KOPT-K1 (cell line): ENCODE results near the gene GPR107.

ENCODE experiments used
- H3K27ac ChIP-seq: fragments of 200-600 bp; sonication (generic); 2 replicates; pipeline ENCODE4 v1.5.1; 2016; ENCODE audit warnings: antibody characterized with exemption, mild to moderate bottlenecking, low read depth, low read length; ENCODE audit not compliant: poor library complexity, severe bottlenecking
- H3K36me3 ChIP-seq: fragments of 200-600 bp; sonication (generic); 2 replicates; pipeline ENCODE4 v1.5.1; 2017; ENCODE audit warnings: antibody characterized with exemption, mild to moderate bottlenecking, low read length, moderate library complexity; ENCODE audit not compliant: insufficient read depth
- H3K9me3 ChIP-seq: fragments of 200-600 bp; sonication (generic); 2 replicates; pipeline ENCODE4 v1.5.1; 2017; ENCODE audit warnings: antibody characterized with exemption, low read length, mild to moderate bottlenecking; ENCODE audit not compliant: insufficient read depth, poor library complexity, severe bottlenecking

The GPR107 gene

DNA sequence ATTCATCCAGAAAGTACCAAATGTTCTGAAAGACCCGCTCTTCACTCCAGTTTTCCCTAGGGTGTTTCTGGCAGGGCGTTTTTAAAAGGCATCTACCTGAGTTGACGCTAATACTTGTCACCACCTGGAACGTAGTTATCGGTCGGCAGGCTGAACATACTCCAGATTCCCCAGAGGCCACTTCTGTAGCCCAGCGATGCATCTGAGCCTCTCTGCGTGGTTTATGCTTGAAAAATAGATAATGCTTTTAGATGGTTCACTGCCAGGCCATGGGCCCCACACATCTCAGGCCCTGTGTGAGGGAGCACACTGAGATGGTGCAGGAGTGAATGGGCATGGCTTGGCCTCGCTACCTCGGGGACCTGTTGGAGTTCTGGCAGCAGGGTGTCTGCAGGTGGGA lies 85.5 kb downstream of the GPR107 start:
- Histone ChIP-seq H3K9me3 (no peaks in the 10 kb centered on the region), H3K27ac (no peak overlapping the region), H3K36me3 (peaks cover 27% of the 10 kb centered on the region; the same call in 1 of the 2 replicates)

DNA sequence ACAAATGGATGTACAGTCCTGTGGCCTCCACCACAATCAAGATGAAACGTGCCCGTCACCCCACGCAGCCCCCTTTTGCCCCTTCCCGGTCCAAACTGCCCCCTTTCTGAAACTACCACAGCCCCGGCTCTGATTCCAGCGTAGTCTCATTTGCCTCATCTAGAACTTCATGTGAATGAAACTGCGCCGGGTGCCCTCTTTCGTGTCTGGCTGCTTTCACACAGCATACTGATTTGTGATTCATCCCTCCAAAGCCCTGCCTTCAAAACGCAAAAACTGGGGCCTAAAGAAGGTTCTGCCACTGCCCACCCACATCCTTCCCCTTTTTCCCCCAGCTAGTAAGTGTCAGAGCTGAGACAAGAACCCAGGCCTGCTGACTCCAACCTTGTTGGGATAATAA lies 87.0 kb downstream of the GPR107 start:
- Histone ChIP-seq H3K27ac (no peak overlapping the region), H3K36me3 (peaks cover 13% of the 10 kb centered on the region; the same call in 1 of the 2 replicates), H3K9me3 (no peaks in the 10 kb centered on the region)

- Histone ChIP-seq H3K36me3 (no peaks in the 10 kb centered on the region), H3K9me3 (no peaks in the 10 kb centered on the region), H3K27ac (no peak overlapping the region)
Measured at GRCh38 chr9:130142056-130142455, 88.3 kb downstream of the GPR107 start.

DNA sequence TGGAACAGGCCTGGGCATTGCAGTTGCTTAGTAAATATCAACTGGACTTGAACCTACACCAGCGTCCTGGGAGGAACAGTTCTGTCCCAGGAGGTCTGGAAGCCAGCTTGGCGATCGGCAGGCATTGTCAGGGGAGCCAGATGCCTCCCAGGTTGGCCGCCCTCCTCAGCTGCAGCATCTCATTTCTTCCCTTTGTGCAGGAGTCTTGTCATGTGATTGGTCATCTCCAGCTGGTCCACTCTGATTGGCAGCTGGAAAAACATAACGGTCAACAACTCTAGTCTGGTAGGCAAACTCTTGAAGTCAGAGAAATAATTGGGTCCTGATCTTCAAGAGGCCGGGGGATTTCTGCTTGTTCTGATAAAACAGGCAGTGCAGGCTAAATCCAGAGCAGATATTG lies 88.9 kb downstream of the GPR107 start:
- no peaks in the 10 kb centered on the region for H3K36me3 ChIP-seq
- H3K9me3 ChIP-seq, result no peaks in the 10 kb centered on the region
- no peak overlapping the region for H3K27ac ChIP-seq

DNA sequence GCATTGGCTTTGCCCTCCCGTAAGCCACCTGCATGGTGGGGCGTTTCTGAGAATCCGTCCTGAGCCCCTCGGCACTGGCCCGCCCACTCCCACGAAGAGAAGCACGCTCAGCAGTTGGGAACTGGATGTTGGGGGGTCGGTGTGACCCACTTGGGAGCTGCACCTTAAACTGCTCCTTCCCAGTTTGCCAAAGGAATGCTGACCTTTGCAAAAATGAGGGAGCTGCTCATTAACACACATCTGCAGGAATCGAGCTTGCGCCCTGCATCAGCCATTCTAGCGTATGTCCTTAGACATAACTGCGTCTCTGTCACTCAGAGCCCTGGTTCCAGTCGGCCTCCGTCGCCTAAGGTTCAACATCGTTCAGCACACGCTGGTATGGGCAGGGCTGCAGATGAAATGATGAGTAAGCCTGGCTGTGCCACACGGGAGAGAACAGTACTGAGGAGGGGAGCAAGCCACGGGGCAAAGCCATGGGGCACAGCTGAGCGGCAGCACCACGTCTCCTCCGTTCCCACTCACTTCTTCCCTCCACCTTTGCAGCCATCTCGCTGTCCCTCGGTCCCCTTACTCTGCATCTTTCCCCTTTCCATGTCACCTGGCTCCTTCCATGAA lies 89.7 kb downstream of the GPR107 start:
- no peaks in the 10 kb centered on the region for H3K36me3 ChIP-seq
- no peaks in the 10 kb centered on the region for H3K9me3 ChIP-seq
- H3K27ac ChIP-seq, result no peak overlapping the region

- Histone ChIP-seq H3K27ac (no peak overlapping the region), H3K36me3 (no peaks in the 10 kb centered on the region), H3K9me3 (no peaks in the 10 kb centered on the region)
Measured at GRCh38 chr9:130143958-130144366, 90.3 kb downstream of the GPR107 start.

DNA sequence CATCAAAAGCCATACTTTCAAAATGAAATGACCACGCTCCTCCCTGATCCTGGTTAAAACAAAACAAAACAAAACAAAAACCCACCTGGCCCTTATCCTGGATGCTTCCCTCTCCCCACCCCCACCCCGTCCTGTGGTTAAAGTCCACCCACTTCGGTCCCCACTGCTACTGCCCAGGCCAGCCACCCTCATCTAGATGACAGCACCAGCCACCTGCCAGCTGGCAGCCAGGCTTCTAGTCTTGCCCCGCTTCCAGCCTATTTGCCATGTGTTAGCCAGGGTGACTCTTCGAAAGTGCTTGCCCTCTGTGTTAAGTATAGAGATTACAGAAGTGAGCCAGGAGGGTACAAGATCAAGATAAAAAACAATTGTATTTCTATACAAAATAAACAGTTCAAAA lies 91.0 kb downstream of the GPR107 start:
- H3K36me3 ChIP-seq, result no peaks in the 10 kb centered on the region
- no peak overlapping the region for H3K27ac ChIP-seq
- H3K9me3 ChIP-seq, result no peaks in the 10 kb centered on the region

DNA sequence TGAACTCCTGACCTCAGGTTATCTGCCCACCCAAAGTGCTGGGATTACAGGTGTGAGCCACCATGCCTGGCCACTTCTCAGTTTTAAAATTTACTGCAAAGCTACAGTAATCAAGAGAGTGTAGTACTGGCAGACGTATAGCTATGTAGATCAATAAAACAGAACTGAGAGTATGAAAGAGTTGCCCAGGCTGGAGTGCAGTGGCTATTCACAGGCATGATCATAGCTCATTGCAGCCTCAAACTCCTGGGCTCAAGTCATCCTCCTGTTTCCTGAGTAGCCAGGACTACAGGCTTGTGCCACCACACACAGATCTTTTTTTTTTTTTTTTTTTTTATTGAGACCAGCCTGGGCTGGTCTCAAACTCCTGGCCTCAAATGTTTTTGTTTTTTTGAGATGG lies 92.0 kb downstream of the GPR107 start:
- no peaks in the 10 kb centered on the region for H3K36me3 ChIP-seq
- no peaks in the 10 kb centered on the region for H3K9me3 ChIP-seq
- H3K27ac ChIP-seq, result no peak overlapping the region

GRCh38 chr9:130147198-130147597 lies 93.5 kb downstream of the GPR107 start:
- Histone ChIP-seq H3K27ac (no peak overlapping the region), H3K9me3 (no peaks in the 10 kb centered on the region), H3K36me3 (no peaks in the 10 kb centered on the region)

DNA sequence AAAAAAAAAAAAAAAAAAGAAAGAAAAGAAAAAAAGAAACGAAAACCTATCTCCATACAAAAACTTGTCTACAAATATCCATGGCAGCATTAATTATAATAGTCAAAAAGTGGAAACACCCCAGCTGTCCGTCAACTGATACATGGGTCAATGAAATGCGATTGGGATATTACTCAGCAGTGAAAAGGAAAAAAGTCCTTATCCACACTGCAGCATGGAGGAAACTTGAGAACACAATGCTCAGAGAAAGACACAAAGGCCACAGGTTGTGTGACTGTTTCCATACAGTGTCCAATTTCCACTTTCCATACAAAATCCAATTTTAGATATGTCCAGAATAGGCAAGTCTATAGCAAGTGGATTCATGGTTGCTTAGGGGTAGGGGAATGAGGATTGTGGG lies 94.2 kb downstream of the GPR107 start:
- Histone ChIP-seq H3K9me3 (no peaks in the 10 kb centered on the region), H3K36me3 (no peaks in the 10 kb centered on the region), H3K27ac (no peak overlapping the region)

GRCh38 chr9:130149031-130149430 lies 95.3 kb downstream of the GPR107 start:
- H3K36me3 ChIP-seq, result no peaks in the 10 kb centered on the region
- no peaks in the 10 kb centered on the region for H3K9me3 ChIP-seq
- H3K27ac ChIP-seq, result no peak overlapping the region

- no peaks in the 10 kb centered on the region for H3K9me3 ChIP-seq
- H3K36me3 ChIP-seq, result no peaks in the 10 kb centered on the region
- H3K27ac ChIP-seq, result no peak overlapping the region
Measured at GRCh38 chr9:130149654-130150286, 96.1 kb downstream of the GPR107 start.

DNA sequence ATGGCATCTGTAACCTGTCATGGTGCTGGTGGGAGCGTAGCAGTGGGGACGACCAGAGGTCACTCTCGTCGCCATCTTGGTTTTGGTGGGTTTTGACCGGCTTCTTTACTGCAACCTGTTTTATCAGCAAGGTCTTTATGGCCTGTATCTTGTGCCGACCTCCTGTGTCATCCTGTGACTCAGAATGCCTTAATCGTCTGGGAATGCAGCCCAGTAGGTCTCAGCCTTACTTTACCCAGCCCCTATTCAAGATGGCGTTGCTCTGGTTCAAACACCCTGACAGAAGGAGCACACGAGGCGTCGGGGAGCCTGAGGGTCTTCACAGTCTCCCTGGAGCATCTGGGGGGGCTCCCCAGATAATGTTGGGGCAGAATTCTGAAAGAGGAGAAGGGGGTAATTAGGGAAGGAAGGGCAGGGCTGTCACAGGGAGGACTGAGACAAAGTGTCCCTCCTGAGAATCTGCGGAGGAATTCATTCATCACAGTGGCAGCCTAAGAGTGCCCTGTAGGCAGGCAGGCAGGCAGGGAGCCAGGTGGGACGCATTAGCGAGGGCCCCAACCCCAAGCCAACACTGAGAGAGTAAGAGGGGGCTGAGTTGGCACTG lies 97.2 kb downstream of the GPR107 start:
- Histone ChIP-seq H3K9me3 (no peaks in the 10 kb centered on the region), H3K27ac (no peak overlapping the region), H3K36me3 (no peaks in the 10 kb centered on the region)

GRCh38 chr9:130154816-130155215 lies 101.1 kb downstream of the GPR107 start:
- H3K9me3 ChIP-seq, result no peaks in the 10 kb centered on the region
- no peak overlapping the region for H3K27ac ChIP-seq
- no peaks in the 10 kb centered on the region for H3K36me3 ChIP-seq

GRCh38 chr9:130155647-130156046 lies 101.9 kb downstream of the GPR107 start:
- H3K36me3 ChIP-seq, result no peaks in the 10 kb centered on the region
- no peak overlapping the region for H3K27ac ChIP-seq
- no peaks in the 10 kb centered on the region for H3K9me3 ChIP-seq

GRCh38 chr9:130156672-130157071 lies 103.0 kb downstream of the GPR107 start:
- Histone ChIP-seq H3K36me3 (no peaks in the 10 kb centered on the region), H3K27ac (no peak overlapping the region), H3K9me3 (no peaks in the 10 kb centered on the region)
